HEK293 (cell line): Measurements from ENCODE around the gene GDPD3.

ENCODE experiments used
- CTCF ChIA-PET: fragments of 350-600 bp; formaldehyde crosslinking; extraction: SDS; loops from one replicate; lab custom pipeline; 2021; ENCODE audit warnings: antibody characterized with exemption; lab: Yijun Ruan, JAX
- POLR2A ChIA-PET: fragments of 300-600 bp; formaldehyde crosslinking; extraction: SDS; loops from one replicate; lab custom pipeline; 2020; ENCODE audit warnings: antibody characterized with exemption, inconsistent platforms; lab: Yijun Ruan, JAX
- H3K27ac ChIP-seq: fragments of 200-500 bp; sonication (Bioruptor generic); 2 replicates; pipeline ENCODE4 v1.5.1; 2014; ENCODE audit warnings: low read depth, low read length, control low read depth, inconsistent platforms; ENCODE audit errors: extremely low read depth
- H3K36me3 ChIP-seq, 2 experiments: fragments of 200-500 bp in 1 of 2; sonication (Bioruptor generic) in 1 of 2; 1 replicate in 1 of 2; 2 replicates in 1 of 2; pipeline ENCODE4 v1.5.1; 2014 to 2017; ENCODE audit warnings: inconsistent platforms in 2 of 2, low read length in 2 of 2; ENCODE audit not compliant: control insufficient read depth in 2 of 2, insufficient read depth in 1 of 2
- H3K4me1 ChIP-seq: fragments of 200-500 bp; sonication (Bioruptor generic); 2 replicates; pipeline ENCODE4 v1.5.1; 2014; ENCODE audit warnings: mild to moderate bottlenecking, low read length, inconsistent platforms; ENCODE audit not compliant: control insufficient read depth, insufficient read depth
- H3K4me3 ChIP-seq: 2 replicates; pipeline ENCODE4 v1.5.1; 2011; ENCODE audit warnings: low read depth, mild to moderate bottlenecking, control low read depth, low read length, moderate library complexity
- H3K9me3 ChIP-seq: fragments of 200-500 bp; sonication (Bioruptor generic); 2 replicates; pipeline ENCODE4 v1.5.1; 2014; ENCODE audit warnings: low read depth, low read length, inconsistent platforms; ENCODE audit not compliant: control insufficient read depth, insufficient read depth
- GFI1B ChIP-seq: fragments of 450-650 bp; formaldehyde crosslinking; IDR thresholded peaks from 2 replicates; pipeline ENCODE4 v1.5.1; 2016; ENCODE audit warnings: missing biosample characterization, missing genetic modification characterization
- KLF7 ChIP-seq: fragments of 450-650 bp; formaldehyde crosslinking; IDR thresholded peaks from 2 replicates; pipeline ENCODE4 v1.5.1; 2016; ENCODE audit warnings: missing biosample characterization, missing genetic modification characterization, borderline replicate concordance
- KLF8 ChIP-seq: fragments of 450-650 bp; formaldehyde crosslinking; IDR thresholded peaks from 2 replicates; pipeline ENCODE4 v1.5.1; 2016; ENCODE audit warnings: missing biosample characterization, missing genetic modification characterization
- MZF1 ChIP-seq: fragments of 450-650 bp; formaldehyde crosslinking; IDR thresholded peaks from 2 replicates; pipeline ENCODE4 v1.5.1; 2017; ENCODE audit warnings: missing biosample characterization, missing genetic modification characterization, borderline replicate concordance
- PBX3 ChIP-seq: sonication (generic); formaldehyde crosslinking; IDR thresholded peaks from 2 replicates; pipeline ENCODE4 v1.8.1; 2022; ENCODE audit warnings: mild to moderate bottlenecking, moderate library complexity, missing genetic modification reagents
- ZBTB1 ChIP-seq: fragments of 450-650 bp; formaldehyde crosslinking; IDR thresholded peaks from 2 replicates; pipeline ENCODE4 v1.5.1; 2016; ENCODE audit warnings: missing biosample characterization, missing genetic modification characterization
- ZBTB44 ChIP-seq: fragments of 450-650 bp; IDR thresholded peaks from 2 replicates; pipeline ENCODE4 v1.5.1; 2018; ENCODE audit warnings: missing biosample characterization, mild to moderate bottlenecking, missing genetic modification characterization
- ZFHX2 ChIP-seq: fragments of 450-650 bp; formaldehyde crosslinking; conservative IDR thresholded peaks from 2 replicates; pipeline ENCODE4 v1.5.1; 2016; ENCODE audit warnings: missing biosample characterization, missing genetic modification characterization
- ZFP69B ChIP-seq: fragments of 450-650 bp; formaldehyde crosslinking; IDR thresholded peaks from 2 replicates; pipeline ENCODE4 v1.5.1; 2016; ENCODE audit warnings: missing biosample characterization, missing genetic modification characterization
- ZNF221 ChIP-seq: fragments of 450-650 bp; formaldehyde crosslinking; IDR thresholded peaks from 2 replicates; pipeline ENCODE4 v1.5.1; 2017; ENCODE audit warnings: missing biosample characterization, missing genetic modification characterization, borderline replicate concordance
- ZNF280C ChIP-seq: fragments of 450-650 bp; formaldehyde crosslinking; IDR thresholded peaks from 2 replicates; pipeline ENCODE4 v1.5.1; 2016; ENCODE audit warnings: missing biosample characterization, missing genetic modification characterization
- ZNF335 ChIP-seq: fragments of 450-650 bp; formaldehyde crosslinking; conservative IDR thresholded peaks from 2 replicates; pipeline ENCODE4 v1.5.1; 2016; ENCODE audit warnings: missing biosample characterization, missing genetic modification characterization
- ZNF623 ChIP-seq: fragments of 450-650 bp; formaldehyde crosslinking; IDR thresholded peaks from 2 replicates; pipeline ENCODE4 v1.5.1; 2016; ENCODE audit warnings: missing biosample characterization, missing genetic modification characterization
- ZNF645 ChIP-seq: fragments of 450-650 bp; formaldehyde crosslinking; IDR thresholded peaks from 2 replicates; pipeline ENCODE4; 2016; ENCODE audit warnings: missing biosample characterization, missing genetic modification characterization
- ZNF692 ChIP-seq: fragments of 450-650 bp; formaldehyde crosslinking; IDR thresholded peaks from 2 replicates; pipeline ENCODE4 v1.5.1; 2016; ENCODE audit warnings: missing biosample characterization, missing genetic modification characterization
- ZNF707 ChIP-seq: fragments of 450-650 bp; formaldehyde crosslinking; IDR thresholded peaks from 2 replicates; pipeline ENCODE4 v1.5.1; 2016; ENCODE audit warnings: missing biosample characterization, missing genetic modification characterization
- ZNF791 ChIP-seq: fragments of 450-650 bp; formaldehyde crosslinking; IDR thresholded peaks from 2 replicates; pipeline ENCODE4 v1.5.1; 2016; ENCODE audit warnings: missing biosample characterization, missing genetic modification characterization

Gene GDPD3

GRCh38 chr16:30065102-30065942 is 48.0 kb downstream of the GDPD3 start, which contains the start of gene ALDOA (continued):
- TF ChIP-seq PBX3 (CRISPR knock-in tag) = no peak; the same call in 1 of the 2 replicates
- TF ChIP-seq ZNF280C (tag by site-specific recombination) = no peak
- TF ChIP-seq MZF1 (tag by site-specific recombination) = peak; percentile 73
- peak; percentile 93 for TF ChIP-seq KLF8 (tag by site-specific recombination)
- TF ChIP-seq ZBTB1 (tag by site-specific recombination) = peak; percentile 53; the same call in 1 of the 2 replicates
- peak; percentile 63 for TF ChIP-seq ZFHX2 (tag by site-specific recombination)
- TF ChIP-seq ZNF645 (tag by site-specific recombination) = no peak
- TF ChIP-seq, all 188 proteins: peak for 91

GRCh38 chr16:30064729-30065101 is 48.6 kb downstream of the GDPD3 start:
- peaks cover 11 to 45% of the 10 kb centered on the region in 2 experiments; a peak in 2 of 3 replicates for H3K36me3 ChIP-seq
- POLR2A ChIA-PET = interaction anchor here (0.7 to 3.6 kb wide), 20 partner anchors 10 to 741 kb away, joined by 3 to 70 read pairs (median 6); partner anchors contain the start of genes CORO1A, FBRS, PPP4C and TBX6
- peak overlapping the region; percentile 94 for H3K4me3 ChIP-seq
- H3K9me3 ChIP-seq = no peaks in the 10 kb centered on the region
- CTCF ChIA-PET = interaction anchor here (0.7 to 3.6 kb wide), 4 partner anchors 10 to 117 kb away, joined by 3 to 25 read pairs (median 5); no protein-coding TSS in a partner anchor
- peak overlapping the region; percentile 100 for H3K27ac ChIP-seq
- no peak for TF ChIP-seq KLF7
- TF ChIP-seq ZFP69B = peak; percentile 90
- TF ChIP-seq ZNF692 (tag by site-specific recombination) = peak; percentile 86
- 0 out of 2 replicates have a peak, but pooled peaks have one; percentile 10 for TF ChIP-seq ZNF623 (tag by site-specific recombination)
- TF ChIP-seq ZNF335 (tag by site-specific recombination) = 0 out of 2 replicates have a peak, but pooled peaks have one; percentile 7
- no peak for TF ChIP-seq ZBTB44
- no peak for TF ChIP-seq ZFHX2 (tag by site-specific recombination)
- 0 out of 2 replicates have a peak, but pooled peaks have one; percentile 7 for TF ChIP-seq ZNF221
- no peak for TF ChIP-seq ZNF707 (tag by site-specific recombination)
- TF ChIP-seq ZNF791 = no peak
- TF ChIP-seq GFI1B = no peak
- peaks cover 2% of the 10 kb centered on the region; the same call in 1 of the 2 replicates for H3K4me1 ChIP-seq
